ENCODE results near the gene BTBD6.

Gene BTBD6

GRCh38 chr14:105211086-105211757, 37.1 kb upstream of the BTBD6 start:
- no peak for DNase-seq (ENCODE audit: low spot score)

- no peak for DNase-seq (ENCODE audit: low spot score)
These were observed 36.6 kb upstream of the BTBD6 start for GRCh38 chr14:105211758-105212089.

DNA sequence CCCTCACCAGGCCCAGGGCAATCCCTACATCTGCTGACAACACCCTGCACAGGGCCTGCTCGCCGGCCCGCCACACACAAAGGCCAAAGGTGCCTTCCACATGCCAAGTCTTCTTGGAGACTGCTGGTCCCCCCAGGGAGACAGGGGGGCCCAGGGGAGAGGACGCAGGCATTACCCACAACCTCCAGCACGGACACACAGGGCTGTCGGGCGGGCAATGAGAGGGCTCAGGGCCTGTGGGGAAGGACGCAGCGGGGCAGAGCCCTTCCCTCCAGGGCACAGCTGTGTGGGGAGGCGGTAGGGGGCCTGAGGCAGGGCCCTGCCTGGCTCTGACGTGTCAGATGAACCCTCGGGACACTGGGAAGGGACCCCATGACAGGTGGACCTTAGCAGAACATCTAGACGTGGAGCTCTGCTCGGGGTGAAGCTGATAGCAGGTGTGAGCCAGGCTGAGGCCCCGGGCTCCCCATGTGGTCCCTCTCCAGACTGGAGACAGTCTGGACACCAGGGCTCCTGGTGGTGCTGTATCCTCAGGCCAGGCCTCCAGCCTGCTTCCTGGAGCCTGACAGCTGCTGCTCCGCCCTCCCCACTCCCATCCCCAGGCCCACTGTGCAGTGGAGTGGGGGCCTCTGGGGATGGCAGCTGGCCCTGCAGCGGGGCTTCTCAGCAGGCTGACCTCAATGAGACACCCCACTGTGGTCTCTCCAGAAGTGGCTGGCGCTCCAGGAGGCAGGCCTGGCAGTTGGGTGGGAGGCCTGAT, 35.6 kb upstream of the BTBD6 start:
- DNase-seq (ENCODE audit: low spot score), result no peak

DNA sequence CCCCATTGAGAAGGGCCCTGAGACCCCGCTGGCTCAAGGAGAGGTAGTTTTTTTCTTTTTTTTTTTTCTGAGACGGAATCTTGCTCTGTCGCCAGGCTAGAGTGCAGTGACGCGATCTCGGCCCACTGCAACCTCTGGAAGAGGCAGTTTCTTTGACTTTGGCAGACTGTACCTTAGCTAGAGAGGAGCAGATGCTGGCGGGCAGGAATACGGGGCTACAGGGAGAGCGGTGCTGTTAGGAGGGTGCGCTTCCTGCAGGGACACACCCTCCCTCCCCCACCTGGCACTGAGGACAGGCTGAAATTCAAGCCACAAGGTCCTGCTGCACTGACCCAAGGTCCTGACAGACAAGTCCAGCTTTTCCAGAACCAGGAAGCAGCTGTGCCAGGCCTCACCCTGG, 35.0 kb upstream of the BTBD6 start:
- DNase-seq (ENCODE audit: low spot score), result no peak

DNA sequence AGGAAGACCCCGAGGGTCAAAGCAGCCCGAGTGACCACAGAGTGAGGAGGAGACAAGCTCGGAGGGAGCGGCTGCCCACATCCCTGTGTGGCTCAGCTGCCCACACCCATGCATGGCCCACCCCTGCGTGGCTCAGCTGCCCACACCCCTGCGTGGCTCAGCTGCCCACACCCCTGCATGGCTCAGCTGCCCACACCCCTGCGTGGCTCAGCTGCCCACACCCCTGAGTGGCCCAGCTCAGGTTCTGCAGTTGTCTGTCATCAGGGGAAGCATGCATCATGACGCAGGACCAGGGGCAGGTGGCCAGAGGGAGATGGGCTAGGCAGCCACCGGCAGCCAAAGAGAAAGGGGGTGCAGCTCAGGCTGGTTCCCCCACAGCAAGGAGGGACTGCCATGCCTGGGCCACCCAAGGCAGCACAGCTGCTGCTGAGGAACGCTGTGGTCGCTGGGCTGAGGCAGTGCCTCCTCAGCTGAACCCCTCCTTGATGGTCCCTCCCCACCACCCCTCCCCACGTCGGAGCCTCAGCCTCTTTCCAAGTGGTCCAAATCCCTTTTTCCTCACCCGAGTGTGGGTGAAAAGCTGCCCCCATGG, 33.9 kb upstream of the BTBD6 start:
- DNase-seq (ENCODE audit: low spot score), result no peak

DNA sequence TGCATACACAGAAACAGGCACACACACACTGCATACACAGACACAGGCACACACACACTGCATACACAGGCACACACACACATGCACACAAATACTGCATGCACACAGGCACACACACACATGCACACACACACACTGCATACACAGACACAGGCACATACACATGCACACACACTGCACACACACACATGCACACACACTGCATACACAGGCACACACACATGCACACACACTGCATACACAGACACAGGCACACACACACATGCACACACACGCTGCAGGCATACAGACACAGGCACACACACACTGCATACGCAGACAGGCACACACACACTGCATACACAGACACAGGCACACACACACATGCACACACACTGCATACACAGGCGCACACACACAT, 32.7 kb upstream of the BTBD6 start:
- no peak for DNase-seq (ENCODE audit: low spot score)

DNA sequence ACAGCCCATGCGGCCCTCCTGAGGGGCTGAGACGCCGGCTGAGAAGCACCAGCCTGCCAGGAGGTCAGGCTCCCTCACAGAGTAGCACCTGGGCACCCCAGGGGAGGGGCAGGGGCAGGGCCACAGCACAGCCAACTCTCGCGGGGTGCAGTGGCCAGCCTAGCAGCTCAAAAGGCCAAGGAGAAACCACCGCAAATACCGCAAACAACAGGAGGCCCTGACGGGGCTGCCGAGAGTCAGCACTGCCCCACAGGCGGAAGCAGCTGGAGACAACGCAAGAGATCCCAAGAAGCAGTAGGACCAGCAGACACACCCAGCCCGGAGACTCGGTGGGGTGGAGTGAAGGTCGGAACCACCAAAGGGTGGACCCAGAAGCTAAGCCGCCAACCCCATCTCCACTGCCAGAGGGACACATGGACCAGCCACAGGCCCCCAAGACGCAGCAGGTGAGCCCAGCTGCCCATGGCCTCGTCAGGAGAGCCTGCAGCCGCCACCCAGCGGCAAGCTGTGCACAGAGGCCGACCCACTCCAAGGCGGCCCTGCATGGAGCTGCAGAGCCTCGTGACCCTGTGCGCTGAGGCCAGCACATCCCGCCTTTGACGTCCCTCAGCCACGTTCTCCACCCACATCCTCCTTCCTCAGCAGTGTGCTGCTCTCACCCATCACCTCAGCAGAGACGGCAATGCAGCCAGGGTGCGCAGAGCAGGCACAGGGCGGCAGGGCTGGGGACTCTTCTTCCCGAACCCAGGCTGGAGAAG, 31.7 kb upstream of the BTBD6 start:
- DNase-seq (ENCODE audit: low spot score), result no peak

- DNase-seq (ENCODE audit: low spot score), result no peak
These were observed 30.6 kb upstream of the BTBD6 start for GRCh38 chr14:105217774-105218173.

DNA sequence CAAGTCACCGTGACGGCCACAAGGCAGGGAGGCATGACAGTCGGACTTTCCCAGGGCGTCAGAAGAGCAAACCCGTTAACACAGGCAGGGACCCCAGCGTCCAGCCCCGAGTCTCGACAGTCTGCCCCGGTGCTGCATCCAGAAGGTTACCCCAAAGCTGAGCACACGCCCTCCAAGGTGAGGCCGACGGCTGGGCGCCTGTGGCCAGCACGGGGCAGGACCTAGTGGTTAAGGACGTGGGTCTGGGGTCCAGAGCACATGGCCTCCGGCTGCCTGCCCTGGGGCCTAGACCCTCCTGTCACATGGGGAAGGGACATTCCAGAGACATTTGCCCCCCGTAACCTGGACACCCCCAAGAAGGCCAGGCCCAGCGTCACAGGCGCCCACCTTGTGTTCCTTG, 29.7 kb upstream of the BTBD6 start:
- no peak for DNase-seq (ENCODE audit: low spot score)

DNA sequence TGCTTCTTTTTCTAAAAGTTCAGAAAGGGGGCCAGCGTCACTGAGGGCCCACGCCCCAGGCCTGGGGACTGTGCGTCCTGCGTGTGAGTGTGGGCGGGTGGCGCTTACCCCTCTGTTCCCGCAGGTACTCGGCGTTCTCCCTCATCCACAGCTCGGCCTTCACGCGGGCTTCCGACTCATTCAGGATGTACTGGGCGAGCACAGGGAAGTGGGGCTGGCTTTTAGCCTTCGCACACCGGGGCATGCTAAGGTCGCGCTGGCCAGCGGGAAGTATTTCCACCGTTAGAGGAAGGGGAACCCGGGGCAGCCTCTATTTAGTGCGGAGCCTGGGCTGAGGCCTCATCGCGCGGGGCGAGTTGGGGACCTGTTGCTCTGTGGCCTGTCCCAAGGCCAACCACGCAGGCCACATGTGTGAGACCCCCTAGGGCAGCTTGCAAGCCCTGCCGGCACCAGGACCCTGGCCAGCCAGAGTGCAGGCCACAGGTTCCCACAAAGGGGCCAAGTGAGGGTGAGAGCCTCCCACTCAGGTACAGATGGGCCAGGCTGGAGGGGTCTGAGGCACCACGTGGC, 29.2 kb upstream of the BTBD6 start:
- DNase-seq (ENCODE audit: low spot score), result no peak

- no peak for DNase-seq (ENCODE audit: low spot score)
These were observed 28.6 kb upstream of the BTBD6 start for GRCh38 chr14:105219753-105220152.

DNA sequence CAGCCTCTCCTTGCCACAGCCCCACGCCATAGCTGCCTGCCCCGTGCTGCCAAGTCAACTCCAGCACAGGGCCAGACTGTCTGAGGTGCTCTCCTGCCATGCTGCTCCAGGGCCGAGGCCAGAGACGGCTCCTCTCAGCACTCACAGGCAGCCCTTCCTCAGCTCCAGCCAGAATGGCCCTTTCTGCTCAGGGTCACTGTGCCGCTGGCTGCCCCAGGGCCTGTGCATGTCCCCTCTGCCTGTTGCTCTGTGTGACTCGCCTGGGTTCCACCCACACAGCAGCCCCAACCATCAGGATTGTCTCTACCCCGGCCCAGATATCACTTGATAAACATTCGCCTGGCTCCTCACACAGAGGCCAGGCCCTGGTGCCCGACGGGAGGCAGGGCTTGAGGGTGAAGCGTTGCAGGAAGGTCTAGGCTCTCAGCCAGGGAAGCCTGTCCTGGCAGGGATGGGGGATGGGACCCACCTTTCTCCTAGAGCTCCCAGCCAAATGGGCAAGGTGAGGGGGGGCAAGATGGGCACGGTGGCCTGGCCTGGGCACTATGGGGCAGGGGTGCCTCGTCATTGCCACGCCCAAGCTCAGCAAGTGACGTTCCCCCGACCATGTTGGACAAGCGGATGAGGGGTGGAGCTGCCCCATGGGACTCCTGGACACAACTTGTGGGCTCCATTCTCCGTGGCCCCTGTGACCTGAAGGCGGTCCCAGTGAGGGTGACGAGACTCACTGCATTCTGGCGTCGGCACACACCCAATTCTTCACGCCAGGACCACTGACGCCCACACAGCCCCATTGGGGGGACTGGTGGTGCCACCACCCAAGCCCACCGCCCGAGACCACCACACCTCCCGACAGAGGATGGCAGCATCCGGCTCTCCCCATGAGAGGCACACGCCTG, 27.4 kb upstream of the BTBD6 start:
- no peak for DNase-seq (ENCODE audit: low spot score)

DNA sequence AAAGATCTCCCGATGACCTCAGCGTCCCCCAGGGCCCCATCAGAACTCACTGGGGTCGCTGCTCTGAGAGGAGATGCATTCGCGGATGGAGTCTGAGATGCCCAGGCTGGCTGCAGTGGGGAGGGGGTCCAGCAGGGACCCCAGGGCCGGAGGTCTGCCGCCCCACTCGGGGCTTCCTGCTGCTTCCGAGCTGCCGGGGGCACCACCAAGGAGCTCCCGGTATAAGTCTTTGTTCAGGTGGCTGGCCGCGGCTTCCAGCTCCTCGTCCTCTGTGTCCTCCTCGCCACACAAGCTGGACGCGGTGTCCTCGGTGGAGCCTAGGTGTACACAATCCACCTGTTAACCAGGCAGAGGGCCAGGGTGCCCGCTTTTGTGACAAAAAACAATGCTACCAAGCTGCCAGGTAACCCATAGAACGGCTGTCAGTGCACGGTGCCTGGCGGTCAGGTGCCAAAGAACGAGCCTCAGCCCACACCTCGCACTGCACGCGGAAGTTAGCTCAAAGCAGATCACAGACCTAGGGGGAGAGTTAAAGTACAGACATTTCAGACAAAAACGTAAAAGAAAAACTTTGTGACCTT, 26.6 kb upstream of the BTBD6 start:
- DNase-seq (ENCODE audit: low spot score), result no peak

- DNase-seq (ENCODE audit: low spot score), result no peak
These were observed 25.1 kb upstream of the BTBD6 start for GRCh38 chr14:105223260-105223659.

DNA sequence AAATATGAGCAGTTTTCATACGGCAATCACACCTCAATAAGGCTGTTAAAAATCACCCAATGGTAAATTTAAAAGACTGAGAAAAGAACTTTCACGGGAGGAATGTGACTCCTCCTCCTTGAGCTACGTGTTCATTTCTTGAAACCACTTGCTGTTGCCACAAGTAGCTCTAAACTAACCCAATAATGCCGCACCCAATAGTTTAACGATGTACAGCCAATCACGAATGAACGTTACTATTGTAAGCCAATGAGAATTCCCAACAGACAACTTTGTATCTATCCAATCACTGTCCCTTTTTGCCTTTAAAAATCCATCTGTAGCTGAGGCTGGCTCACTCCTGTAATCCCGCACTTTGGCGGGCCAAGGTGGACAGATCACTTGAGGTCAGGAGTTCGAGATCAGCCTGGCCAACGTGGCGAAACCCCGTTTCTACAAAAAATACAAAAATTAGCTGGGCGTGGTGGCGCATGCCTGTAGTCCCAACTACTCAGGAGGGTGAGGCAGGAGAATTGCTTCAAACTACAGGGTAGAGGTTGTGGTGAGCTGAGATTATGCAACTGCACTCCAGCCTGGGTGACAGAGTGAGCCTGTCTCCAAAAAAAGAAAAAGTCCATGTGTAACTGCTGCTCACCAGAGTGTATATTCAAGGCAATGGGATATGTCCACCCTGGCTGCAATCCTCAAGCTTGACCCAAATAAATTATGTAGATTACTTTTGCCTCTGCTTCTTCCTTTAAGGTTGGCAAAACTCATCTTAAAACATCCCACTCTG, 24.4 kb upstream of the BTBD6 start:
- DNase-seq (ENCODE audit: low spot score), result no peak

DNA sequence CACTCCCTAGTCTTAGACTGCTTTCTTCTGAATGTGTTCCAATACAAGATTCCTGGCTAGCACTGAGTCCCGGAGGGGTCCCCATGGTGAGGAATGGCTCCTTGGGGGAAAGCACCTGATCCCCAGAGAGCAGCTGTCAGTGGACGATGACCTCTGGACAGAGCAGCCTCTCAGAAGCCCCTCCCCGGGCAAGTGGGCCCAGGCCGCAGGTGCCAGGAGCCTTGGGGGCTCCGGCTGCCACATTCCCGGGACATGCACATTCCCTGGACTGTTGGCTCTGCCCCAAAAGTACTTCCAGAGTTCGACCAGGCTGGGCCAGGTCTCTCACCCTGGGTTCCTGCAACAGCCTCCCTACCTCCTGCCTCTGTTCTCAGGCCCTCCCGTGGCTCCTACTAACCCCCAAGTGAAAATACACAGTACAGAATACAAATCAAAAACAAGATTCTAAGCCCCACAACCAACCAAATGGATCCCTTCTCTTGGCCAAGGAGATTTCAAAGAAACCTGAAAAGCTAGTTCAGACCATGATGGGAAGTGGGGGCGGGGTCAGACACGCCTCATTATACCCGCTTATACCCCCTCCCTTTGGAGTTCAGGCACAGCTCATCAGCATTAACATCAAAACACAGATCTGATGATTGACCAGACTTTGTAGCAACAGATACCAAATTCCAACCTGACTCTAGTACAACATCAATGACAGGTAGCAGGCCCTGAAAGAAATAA, 23.3 kb upstream of the BTBD6 start:
- no peak for DNase-seq (ENCODE audit: low spot score)

DNA sequence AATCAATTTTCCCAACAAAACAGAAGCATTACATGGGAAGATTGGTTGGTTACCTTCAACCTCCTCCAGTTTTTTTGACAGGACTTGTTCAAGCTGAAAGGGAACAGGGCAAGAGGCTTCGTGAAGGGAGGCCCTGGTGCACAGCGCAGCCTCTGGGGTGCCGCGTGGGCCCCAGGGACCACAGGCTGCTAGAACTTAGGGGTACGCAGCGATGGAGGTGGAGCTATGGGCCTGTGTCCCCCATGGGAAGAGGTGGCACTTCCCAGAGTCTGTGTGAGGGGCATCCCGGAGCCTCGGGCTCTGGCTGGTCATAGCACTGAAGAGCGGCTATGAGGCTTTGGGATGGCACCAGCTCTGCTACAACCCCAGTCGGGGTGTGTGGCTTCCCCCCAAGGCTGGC, 22.1 kb upstream of the BTBD6 start:
- no peak for DNase-seq (ENCODE audit: low spot score)

- DNase-seq (ENCODE audit: low spot score), result no peak
These were observed 21.0 kb upstream of the BTBD6 start for GRCh38 chr14:105227346-105227745.

GRCh38 chr14:105228562-105228961, 19.8 kb upstream of the BTBD6 start:
- no peak for DNase-seq (ENCODE audit: low spot score)

All from ecto neural progenitor cell (in vitro differentiated cells).